ENCODE results near the gene FAM204A.

GRCh38 chr10:118307859-118308258 lies 34.3 kb downstream of the FAM204A start:
- TF ChIP-seq POLR2A (IDR thresholded peaks at IDR 0.05; ENCODE audit: low read length), result no peak
- TF ChIP-seq GATA1 (IDR thresholded peaks at IDR 0.05; ENCODE audit: low read depth, low read length), result no peak
